GM12875 (cell line): ENCODE data around the gene CDH18.

Experiments used
- H3K4me3 ChIP-seq: one replicate; pipeline ENCODE4 v1.5.1; 2011; ENCODE audit warnings: low read depth, low read length, control low read depth
- CTCF ChIP-seq: IDR thresholded peaks from 2 replicates; pipeline ENCODE4 v1.5.1; 2011; ENCODE audit warnings: low read depth, mild to moderate bottlenecking, control low read depth, inconsistent platforms, low read length, moderate library complexity, borderline replicate concordance; ENCODE audit not compliant: insufficient read depth

The CDH18 gene

DNA sequence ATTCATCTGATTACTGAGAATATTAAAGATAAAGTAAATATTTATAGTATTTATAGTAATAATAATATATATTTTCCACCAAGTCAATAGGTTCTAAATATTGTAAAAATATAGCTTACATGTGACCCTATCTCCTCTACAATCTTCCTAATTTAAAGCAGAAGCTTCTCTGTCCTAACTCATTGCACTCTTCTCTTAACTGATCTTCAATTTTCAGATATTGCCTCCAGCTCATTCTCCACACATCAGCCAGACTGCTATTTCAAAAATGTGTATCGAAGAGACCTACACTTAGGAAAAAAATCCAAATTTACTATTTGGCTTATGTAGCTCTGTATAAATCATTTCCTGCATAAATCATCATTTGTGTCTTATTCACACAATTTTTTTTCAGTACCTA is 47.8 kb downstream of the CDH18 start:
- no peak overlapping the region for H3K4me3 ChIP-seq
- no peak for TF ChIP-seq CTCF

DNA sequence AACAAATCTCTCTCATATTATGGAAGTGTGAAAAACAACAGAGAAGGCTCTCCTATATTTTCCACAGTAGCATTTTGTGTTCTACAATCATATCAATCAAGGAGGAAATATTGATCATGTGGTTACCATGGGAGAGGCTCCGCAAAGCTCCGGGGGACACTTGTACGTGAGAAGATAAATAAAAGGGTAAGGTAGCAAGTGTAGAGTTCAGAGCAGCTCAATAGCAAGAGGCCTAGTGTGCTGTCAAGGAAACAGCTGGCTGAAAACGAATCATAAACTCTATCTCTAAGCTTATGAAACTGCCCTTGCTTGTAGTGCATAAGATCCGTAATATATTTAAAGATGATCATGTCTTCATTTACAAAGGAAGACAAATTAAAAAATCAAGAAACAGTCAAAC is 57.5 kb downstream of the CDH18 start:
- no peak for TF ChIP-seq CTCF
- no peak overlapping the region for H3K4me3 ChIP-seq

- H3K4me3 ChIP-seq = no peak overlapping the region
- no peak for TF ChIP-seq CTCF
Observed at GRCh38 chr5:19928562-19929421, 59.2 kb downstream of the CDH18 start.

GRCh38 chr5:19927919-19928318 is 60.1 kb downstream of the CDH18 start:
- no peak for TF ChIP-seq CTCF
- no peak overlapping the region for H3K4me3 ChIP-seq

- no peak for TF ChIP-seq CTCF
- H3K4me3 ChIP-seq = no peak overlapping the region
Observed at GRCh38 chr5:19927170-19927569, 60.8 kb downstream of the CDH18 start.

DNA sequence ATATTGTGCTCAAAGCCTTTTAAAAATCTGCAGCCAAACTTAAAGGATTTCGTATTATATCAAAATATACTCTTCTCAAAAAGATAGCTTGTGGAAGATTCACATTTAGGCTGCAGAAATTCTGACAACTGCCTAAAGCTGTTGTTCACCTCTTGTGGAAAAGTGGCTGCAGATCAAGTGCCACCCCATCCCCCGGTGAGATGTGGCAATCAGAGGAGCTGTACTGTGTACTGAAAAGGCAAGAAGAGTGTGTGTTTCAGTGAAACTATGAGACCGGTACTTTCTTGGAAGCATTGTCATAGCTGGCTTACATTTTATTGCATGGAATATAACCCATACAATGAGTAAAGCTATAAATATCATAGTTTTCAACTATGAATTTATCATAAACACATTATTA is 64.3 kb downstream of the CDH18 start:
- no peak for TF ChIP-seq CTCF
- H3K4me3 ChIP-seq = no peak overlapping the region

- no peak overlapping the region for H3K4me3 ChIP-seq
- no peak for TF ChIP-seq CTCF
Observed at GRCh38 chr5:19920761-19921160, 67.2 kb downstream of the CDH18 start.
